ENCODE measurements around the gene RFX6. TPM values are rescaled to one million over a fixed set of nuclear protein-coding genes. Genes with fewer than 3 reads are reported as not detected.

The RFX6 gene
- total RNA-seq, 2 donors from 2014 or later = not detected

DNA sequence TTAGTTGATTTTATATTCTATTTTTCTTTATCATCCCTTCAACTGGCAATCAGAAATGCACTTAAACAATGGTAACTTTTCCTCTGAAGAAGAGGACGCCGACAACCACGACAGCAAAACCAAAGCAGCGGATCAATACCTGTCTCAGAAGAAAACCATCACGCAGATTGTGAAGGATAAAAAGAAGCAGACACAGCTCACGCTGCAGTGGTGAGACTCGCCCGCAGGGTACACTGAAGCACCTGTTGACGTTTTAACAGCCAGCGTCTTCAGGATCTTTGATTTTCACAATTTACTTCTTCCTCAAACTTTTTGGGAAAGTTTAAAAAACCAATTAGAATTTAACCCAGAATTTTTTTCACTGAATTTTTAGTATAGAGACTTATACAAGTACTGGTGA lies 701 bp downstream of the RFX6 start:
- no peak overlapping the region for H3K27ac Mint-ChIP-seq
- peaks cover 11 to 16% of the 10 kb centered on the region in 2 donors for H3K27me3 Mint-ChIP-seq
- peaks cover 0 to 7% of the 10 kb centered on the region in 2 donors for H3K4me1 Mint-ChIP-seq (ENCODE audit: low read depth in 2 of 2)
- H3K36me3 Mint-ChIP-seq = peaks cover 4% of the 10 kb centered on the region
- ATAC-seq (no peak), DNase-seq (ENCODE audit: low spot score) (no peak)
- no peak overlapping the region for H3K4me3 Mint-ChIP-seq
- peaks cover 4% of the 10 kb centered on the region for H3K9me3 Mint-ChIP-seq

DNA sequence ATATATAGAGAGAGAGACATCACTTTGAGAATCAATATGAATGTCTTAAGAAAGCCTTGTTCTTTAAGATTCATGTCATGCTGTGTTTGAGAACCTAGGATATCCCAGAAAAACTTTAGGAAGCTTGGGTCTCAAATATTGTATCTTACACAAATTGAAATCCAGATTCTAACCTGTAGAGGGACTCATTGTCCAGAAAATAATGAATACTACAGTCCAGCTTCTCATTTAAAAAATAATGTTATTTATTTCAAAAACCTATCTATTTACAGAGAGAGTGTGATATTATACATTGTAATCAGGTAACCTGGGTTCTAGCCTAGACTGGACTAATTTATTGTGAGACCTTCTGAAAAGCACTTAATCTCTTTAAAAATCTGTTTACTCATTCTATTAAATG lies 4.2 kb downstream of the RFX6 start:
- Mint-ChIP-seq H3K4me1 (ENCODE audit: low read depth in 2 of 2) (peaks cover 0 to 4% of the 10 kb centered on the region in 2 donors), H3K27ac (no peak overlapping the region)

DNA sequence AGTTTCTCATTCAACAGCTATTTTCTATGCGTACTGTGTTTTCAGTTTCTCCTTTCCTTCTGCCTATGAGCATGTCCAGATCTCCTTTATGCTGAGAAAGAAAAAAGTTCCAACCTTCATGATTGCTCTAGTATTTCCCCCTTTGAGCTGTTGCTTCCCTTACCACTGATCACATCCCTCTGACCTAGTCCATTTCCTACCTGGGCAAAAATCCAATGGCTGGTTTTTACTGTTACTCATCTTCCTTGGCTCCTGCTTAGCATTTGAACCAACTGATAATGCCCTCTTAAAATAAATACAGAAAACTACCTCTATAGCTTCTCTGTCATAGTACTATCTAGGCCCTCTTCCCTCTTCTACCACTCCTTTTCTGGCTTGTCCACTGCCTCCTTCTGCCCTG lies 6.0 kb downstream of the RFX6 start:
- Mint-ChIP-seq H3K27ac (no peak overlapping the region), H3K27me3 (no peaks in the 10 kb centered on the region), H3K4me1 (ENCODE audit: low read depth in 2 of 2) (no peaks in the 10 kb centered on the region), H3K9me3 (peaks cover 5% of the 10 kb centered on the region), H3K36me3 (no peaks in the 10 kb centered on the region), H3K4me3 (no peak overlapping the region)
- ATAC-seq = no peak
- DNase-seq (ENCODE audit: low spot score) = no peak

More for the DNA sequence above, 4.2 kb downstream of the RFX6 start:
- Mint-ChIP-seq H3K27me3 (peaks cover 6% of the 10 kb centered on the region in 2 donors), H3K9me3 (peaks cover 6% of the 10 kb centered on the region), H3K4me3 (no peak overlapping the region), H3K36me3 (peaks cover 1% of the 10 kb centered on the region)
- no peak for DNase-seq (ENCODE audit: low spot score)
- no peak for ATAC-seq

DNA sequence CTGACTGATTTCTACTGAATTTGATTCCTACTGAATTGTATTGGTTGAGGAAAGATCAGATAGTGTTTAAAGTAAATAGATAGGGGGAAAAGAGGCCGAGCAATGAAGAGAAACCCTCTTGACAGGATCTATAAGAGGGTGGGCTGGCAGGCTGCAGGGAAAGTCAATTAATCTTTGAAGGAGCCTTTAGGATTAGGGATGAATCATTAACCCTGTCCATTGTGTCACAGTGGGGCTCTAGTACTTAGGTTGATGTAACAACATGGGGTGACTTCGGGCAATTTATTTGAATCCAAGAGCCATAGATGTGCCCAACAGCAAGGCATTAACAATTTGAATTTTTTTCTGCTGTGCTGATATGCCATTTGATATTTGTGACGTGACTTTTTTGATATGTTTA lies 7.5 kb downstream of the RFX6 start:
- ATAC-seq = no peak
- Mint-ChIP-seq H3K36me3 (no peaks in the 10 kb centered on the region), H3K27ac (no peak overlapping the region), H3K9me3 (peaks cover 5% of the 10 kb centered on the region), H3K4me1 (ENCODE audit: low read depth in 2 of 2) (no peaks in the 10 kb centered on the region), H3K27me3 (no peaks in the 10 kb centered on the region), H3K4me3 (no peak overlapping the region)
- DNase-seq (ENCODE audit: low spot score) = no peak

DNA sequence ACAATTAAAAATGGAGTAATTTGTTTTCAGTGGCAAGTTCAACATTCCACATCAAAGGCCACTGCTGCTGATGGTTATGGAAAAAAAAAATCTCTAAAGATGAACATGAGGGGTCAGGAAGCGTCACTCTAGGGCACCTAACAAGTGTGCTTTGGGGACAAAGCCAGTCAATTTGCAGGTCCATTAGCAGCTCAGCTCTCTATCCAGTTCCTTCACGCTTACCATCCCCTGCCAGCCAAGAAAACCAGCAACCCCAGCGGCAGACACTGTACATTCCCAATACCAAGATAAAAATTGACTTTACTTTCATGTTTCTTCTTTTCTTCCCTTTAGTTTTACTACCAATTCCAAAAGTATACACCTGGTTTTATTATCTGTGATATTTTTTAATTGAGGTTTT lies 10.1 kb downstream of the RFX6 start:
- DNase-seq (ENCODE audit: low spot score) (no peak), ATAC-seq (no peak)
- no peaks in the 10 kb centered on the region for H3K4me1 Mint-ChIP-seq (ENCODE audit: low read depth in 2 of 2)
- peaks cover 5% of the 10 kb centered on the region for H3K9me3 Mint-ChIP-seq
- no peaks in the 10 kb centered on the region for H3K27me3 Mint-ChIP-seq
- H3K36me3 Mint-ChIP-seq = no peaks in the 10 kb centered on the region
- no peak overlapping the region for H3K4me3 Mint-ChIP-seq
- H3K27ac Mint-ChIP-seq = no peak overlapping the region

DNA sequence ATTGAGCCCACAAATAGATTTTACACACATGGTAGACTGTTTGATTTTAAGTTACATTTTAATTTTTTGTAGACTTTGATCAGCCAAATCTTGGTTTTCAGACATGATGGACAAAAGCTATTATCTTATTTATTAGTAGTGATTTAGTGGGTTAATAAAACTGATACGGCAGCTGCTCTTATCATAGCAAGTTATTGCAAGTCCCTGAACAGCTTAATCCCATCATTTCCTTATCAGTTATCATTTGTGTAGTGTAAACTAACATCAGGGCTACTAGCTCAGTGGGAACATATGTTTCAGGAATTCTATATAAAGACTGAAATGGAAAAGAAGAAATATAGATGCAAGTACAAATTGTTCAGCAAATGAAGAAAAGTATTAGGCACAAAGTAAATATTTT lies 10.9 kb downstream of the RFX6 start:
- no peaks in the 10 kb centered on the region for H3K36me3 Mint-ChIP-seq
- no peak for DNase-seq (ENCODE audit: low spot score)
- no peak for ATAC-seq
- peaks cover 5% of the 10 kb centered on the region for H3K9me3 Mint-ChIP-seq
- no peak overlapping the region for H3K27ac Mint-ChIP-seq
- no peaks in the 10 kb centered on the region for H3K4me1 Mint-ChIP-seq (ENCODE audit: low read depth in 2 of 2)
- H3K4me3 Mint-ChIP-seq = no peak overlapping the region
- no peaks in the 10 kb centered on the region for H3K27me3 Mint-ChIP-seq

DNA sequence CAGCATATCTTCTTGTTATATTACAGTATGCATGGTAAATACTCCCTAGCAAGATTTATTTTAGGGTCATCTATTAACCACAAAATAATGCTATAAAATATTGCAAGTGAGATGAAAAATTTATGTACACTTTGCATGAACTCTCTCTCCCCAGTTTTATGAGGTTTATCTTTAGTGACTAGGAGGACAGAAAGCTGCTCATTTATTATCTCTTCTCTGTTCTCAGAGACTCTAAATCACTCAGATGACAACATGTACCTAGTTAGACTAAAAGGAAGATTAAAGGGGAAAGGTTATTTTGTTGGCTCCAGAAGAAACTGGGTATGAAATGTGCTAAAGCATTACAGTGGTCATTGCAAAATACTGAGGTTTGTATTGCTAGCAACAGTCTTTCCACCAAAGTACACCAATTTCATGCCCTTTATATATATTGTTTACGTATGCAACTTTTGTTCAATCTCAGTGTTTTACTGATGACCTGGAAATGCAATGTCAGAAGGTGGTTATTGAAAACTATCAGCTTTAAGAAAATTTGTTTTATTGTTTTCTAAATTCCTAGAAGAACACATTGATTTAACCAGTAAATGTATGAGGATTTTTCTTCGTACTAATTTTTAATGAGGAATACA lies 11.8 kb downstream of the RFX6 start:
- H3K36me3 Mint-ChIP-seq = no peaks in the 10 kb centered on the region
- H3K9me3 Mint-ChIP-seq = peaks cover 2% of the 10 kb centered on the region
- H3K27ac Mint-ChIP-seq = no peak overlapping the region
- DNase-seq (ENCODE audit: low spot score) (no peak), ATAC-seq (no peak)
- no peaks in the 10 kb centered on the region for H3K4me1 Mint-ChIP-seq (ENCODE audit: low read depth in 2 of 2)
- H3K4me3 Mint-ChIP-seq = no peak overlapping the region
- no peaks in the 10 kb centered on the region for H3K27me3 Mint-ChIP-seq

DNA sequence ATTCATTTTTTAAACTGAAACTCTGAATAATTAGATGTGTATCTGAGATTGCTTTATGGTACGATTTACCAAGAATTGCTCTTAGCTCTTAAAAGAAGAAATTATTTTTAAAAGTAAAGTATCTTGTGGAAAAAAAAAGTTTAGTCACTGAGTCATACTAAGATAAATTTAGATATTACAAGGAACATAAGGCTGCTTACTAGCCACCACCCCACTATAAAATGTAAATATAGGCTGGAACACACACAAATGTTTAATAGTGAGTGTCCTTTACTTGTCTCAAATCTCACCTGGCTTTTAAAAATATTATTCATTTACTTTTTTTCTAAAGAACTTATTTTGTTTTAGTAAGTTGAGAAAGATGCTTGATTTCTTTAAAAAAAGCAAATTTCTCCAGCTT lies 17.6 kb downstream of the RFX6 start:
- no peak for ATAC-seq
- no peaks in the 10 kb centered on the region for H3K4me1 Mint-ChIP-seq (ENCODE audit: low read depth in 2 of 2)
- no peak for DNase-seq (ENCODE audit: low spot score)
- H3K4me3 Mint-ChIP-seq = no peak overlapping the region
- no peaks in the 10 kb centered on the region for H3K36me3 Mint-ChIP-seq
- no peak overlapping the region for H3K27ac Mint-ChIP-seq
- no peaks in the 10 kb centered on the region for H3K27me3 Mint-ChIP-seq
- peaks cover 10% of the 10 kb centered on the region for H3K9me3 Mint-ChIP-seq

DNA sequence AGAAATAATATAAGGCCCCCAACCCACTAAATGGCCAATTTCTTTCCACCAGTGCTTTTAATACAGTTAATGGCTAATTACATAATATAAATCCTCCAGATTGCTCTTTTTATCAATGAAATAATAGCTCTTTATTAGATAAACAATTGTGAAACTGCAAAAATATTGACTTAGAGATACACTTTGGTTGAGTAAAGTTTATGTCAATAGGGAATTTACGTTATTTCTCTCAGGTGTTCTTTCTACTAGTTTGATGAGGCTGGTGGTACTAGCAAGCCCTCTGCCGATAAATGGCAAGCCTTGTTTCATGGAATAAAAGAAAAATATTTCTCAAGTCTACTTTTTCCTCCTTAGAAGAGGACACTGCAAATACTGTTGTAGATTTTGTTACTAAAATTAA lies 18.9 kb downstream of the RFX6 start:
- Mint-ChIP-seq H3K9me3 (peaks cover 10% of the 10 kb centered on the region), H3K36me3 (no peaks in the 10 kb centered on the region), H3K27ac (no peak overlapping the region), H3K27me3 (no peaks in the 10 kb centered on the region), H3K4me1 (ENCODE audit: low read depth in 2 of 2) (no peaks in the 10 kb centered on the region), H3K4me3 (no peak overlapping the region)
- ATAC-seq (no peak), DNase-seq (ENCODE audit: low spot score) (no peak)

DNA sequence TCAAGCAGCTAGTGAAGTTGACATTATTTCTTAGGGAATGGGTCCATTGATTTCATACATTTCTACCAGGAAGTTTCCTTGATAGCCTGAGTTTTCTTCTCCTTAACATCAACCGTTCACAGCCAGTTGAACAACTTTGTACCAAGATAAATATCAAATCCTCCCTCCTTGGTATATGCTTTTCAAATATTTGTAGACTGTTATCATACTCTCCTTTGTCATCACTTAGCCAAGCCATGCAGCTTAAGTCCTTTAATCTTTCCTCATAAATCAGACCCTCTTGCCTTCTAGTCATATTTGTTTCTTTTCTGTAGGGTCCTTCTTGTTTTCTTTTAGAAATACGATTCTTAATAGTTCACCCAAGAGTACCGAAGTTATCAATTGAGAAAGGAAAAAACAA lies 25.6 kb downstream of the RFX6 start:
- Mint-ChIP-seq H3K9me3 (peaks cover 18% of the 10 kb centered on the region), H3K36me3 (no peaks in the 10 kb centered on the region), H3K4me1 (ENCODE audit: low read depth in 2 of 2) (no peaks in the 10 kb centered on the region), H3K4me3 (no peak overlapping the region), H3K27me3 (no peaks in the 10 kb centered on the region), H3K27ac (no peak overlapping the region)
- DNase-seq (ENCODE audit: low spot score) (no peak), ATAC-seq (no peak)

DNA sequence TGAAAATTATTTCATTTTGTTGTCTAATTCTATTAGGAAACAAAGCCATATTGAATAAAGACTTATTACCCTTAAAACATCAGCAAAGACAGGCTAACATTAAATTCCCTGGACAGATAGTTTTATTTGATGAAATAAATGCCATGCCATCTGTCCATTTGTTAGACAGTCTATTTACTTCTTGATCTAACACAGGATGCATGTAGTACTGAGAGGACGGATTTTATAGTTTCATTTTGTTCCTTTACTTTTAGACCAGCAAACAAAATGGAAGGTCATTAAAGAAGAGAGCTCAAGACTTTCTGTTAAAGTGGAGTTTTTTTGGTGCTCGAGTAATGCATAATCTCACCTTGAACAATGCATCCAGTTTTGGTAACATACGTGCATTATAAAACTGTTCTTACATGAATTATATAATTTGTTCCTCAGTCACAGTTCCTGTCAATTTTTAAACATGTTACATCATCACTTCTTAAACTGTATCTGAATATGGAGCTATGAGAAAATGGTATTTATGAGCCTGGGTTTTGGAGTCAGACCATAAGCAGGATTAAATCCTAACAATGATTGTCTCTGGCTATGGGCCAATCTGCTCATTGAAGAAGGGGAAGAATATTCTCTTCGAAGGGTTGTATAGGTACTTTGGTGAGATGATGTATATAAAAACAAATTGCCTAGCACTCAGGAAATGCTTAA lies 46.0 kb downstream of the RFX6 start:
- Mint-ChIP-seq H3K9me3 (no peaks in the 10 kb centered on the region), H3K36me3 (no peaks in the 10 kb centered on the region), H3K27ac (no peak overlapping the region), H3K27me3 (no peaks in the 10 kb centered on the region), H3K4me1 (ENCODE audit: low read depth in 2 of 2) (no peaks in the 10 kb centered on the region), H3K4me3 (no peak overlapping the region)
- ATAC-seq = no peak
- DNase-seq (ENCODE audit: low spot score) = no peak

DNA sequence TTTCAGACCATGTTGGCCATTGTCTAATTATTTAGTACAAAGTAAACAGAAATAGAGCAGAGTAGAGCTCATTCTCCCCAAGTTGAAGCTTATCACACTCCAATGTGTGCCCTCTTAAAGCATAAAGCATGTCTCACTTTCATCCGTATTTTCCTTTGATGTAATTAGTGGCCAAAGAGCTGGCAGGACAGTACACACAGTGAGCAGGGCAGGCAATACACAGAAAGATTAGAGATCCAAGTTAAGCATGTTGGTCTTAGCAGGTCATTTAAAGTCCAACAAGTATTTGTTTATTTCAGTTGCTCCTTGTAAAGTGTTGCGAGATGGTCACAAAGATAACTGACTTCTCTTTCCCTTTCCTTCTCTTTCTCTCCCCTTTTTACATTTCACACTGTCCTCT lies 47.2 kb downstream of the RFX6 start:
- Mint-ChIP-seq H3K9me3 (no peaks in the 10 kb centered on the region), H3K27me3 (no peaks in the 10 kb centered on the region), H3K27ac (no peak overlapping the region), H3K36me3 (no peaks in the 10 kb centered on the region), H3K4me1 (ENCODE audit: low read depth in 2 of 2) (no peaks in the 10 kb centered on the region), H3K4me3 (no peak overlapping the region)
- ATAC-seq (no peak), DNase-seq (ENCODE audit: low spot score) (no peak)

DNA sequence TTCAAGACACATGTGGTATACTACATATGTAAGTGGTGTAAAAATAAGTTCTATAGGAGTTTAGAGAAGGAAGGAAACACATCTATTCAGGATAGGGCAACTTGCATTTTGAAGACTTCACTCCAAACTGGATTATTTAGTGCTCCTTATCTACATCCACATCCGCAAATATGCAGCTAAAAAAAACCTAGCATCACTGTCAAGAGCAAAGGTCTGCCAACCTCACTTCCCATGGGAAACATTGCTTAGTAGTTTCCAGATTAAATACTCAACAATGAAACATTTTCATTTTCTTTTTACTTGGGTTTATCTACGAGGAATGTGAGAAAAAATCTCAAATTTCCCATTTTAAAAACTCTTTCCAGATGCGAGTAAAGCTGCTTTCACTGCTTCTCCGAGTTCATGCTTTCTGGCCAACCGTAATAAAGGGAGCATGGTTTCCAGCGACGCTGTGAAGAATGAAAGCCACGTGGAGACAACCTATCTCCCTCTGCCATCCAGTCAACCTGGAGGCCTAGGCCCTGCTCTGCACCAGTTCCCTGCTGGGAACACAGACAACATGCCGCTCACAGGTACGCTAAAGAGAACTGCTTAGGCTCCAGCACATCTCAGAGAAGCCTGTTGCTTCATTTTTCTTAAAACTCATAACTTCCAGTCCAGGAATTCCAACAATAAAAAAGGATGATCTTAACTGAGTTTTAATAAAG lies 48.2 kb downstream of the RFX6 start:
- Mint-ChIP-seq H3K9me3 (no peaks in the 10 kb centered on the region), H3K27me3 (no peaks in the 10 kb centered on the region), H3K36me3 (no peaks in the 10 kb centered on the region), H3K4me3 (no peak overlapping the region), H3K27ac (no peak overlapping the region), H3K4me1 (ENCODE audit: low read depth in 2 of 2) (no peaks in the 10 kb centered on the region)
- DNase-seq (ENCODE audit: low spot score) (no peak), ATAC-seq (no peak)

DNA sequence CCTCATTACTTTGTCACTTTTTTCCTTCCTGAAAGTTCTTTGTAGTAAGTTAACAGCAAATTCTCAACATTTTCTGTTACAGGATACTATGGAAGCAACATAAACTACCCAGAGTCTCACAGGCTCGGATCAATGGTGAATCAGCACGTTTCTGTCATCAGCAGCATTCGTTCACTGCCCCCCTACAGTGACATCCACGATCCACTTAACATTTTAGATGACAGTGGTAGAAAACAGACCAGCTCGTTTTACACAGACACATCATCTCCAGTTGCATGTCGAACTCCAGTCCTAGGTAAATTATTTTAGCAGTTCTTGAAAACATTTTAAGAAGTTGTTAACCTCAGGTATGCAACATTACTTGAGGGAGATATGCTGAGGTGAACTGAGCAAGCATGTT lies 51.6 kb downstream of the RFX6 start:
- ATAC-seq = no peak
- Mint-ChIP-seq H3K4me1 (ENCODE audit: low read depth in 2 of 2) (no peaks in the 10 kb centered on the region), H3K27ac (no peak overlapping the region), H3K36me3 (no peaks in the 10 kb centered on the region), H3K27me3 (no peaks in the 10 kb centered on the region), H3K9me3 (no peaks in the 10 kb centered on the region), H3K4me3 (no peak overlapping the region)
- no peak for DNase-seq (ENCODE audit: low spot score)
